NB4 (cell line): ENCODE results near the gene C3AR1.
A peak's percentile ranks its signal among the peaks of the same experiment; 100 is the strongest.

ENCODE experiments used
- DNase-seq: peaks from one replicate; pipeline ENCODE4 v3.0.0; 2010; ENCODE audit warnings: low read depth
- H3K4me3 ChIP-seq: one replicate; pipeline ENCODE4 v1.5.1; 2011; ENCODE audit warnings: mild to moderate bottlenecking, low read depth, low read length, moderate library complexity
- MYC ChIP-seq: IDR thresholded peaks from 2 replicates; pipeline ENCODE4 v1.6.1; 2011; ENCODE audit warnings: low read depth, low read length
- POLR2A ChIP-seq: IDR thresholded peaks from 2 replicates; pipeline ENCODE4 v1.6.1; 2011; ENCODE audit warnings: mild to moderate bottlenecking; ENCODE audit not compliant: insufficient read length; ENCODE audit errors: extremely low read depth
- TF ChIP-seq, protein P1 (sequence below): IDR thresholded peaks from 2 replicates; pipeline ENCODE4 v1.6.1; 2011; ENCODE audit warnings: low read depth, low read length
- TF ChIP-seq, protein P2 (sequence below): IDR thresholded peaks from one replicate; pipeline ENCODE4 v1.5.1; 2012; ENCODE audit warnings: low read depth, low read length

Gene C3AR1

DNA sequence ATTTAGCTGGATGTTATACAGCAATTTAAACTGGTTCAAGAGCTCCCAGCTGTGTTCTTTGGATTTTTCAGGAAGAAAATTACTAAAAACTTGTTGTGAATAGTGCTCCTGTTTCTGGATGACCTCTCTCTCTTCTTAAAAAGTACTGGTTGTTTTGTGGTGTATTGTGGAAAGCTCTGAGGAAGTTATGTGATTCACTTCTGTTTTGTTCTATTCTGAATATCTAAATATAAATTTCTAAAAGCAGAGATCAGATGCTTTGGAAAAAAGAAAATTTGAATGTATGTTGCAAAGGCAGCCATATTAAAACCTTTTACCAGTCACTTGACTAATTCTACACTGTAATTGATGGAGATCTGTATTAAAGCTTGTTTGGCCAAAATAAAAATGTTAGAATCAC, 3.4 kb upstream of the C3AR1 start:
- no peak overlapping the region for H3K4me3 ChIP-seq
- no peak for DNase-seq
- TF ChIP-seq, protein P1, sequence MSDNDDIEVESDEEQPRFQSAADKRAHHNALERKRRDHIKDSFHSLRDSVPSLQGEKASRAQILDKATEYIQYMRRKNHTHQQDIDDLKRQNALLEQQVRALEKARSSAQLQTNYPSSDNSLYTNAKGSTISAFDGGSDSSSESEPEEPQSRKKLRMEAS, result no peak
- TF ChIP-seq POLR2A (no peak), MYC (no peak)
- TF ChIP-seq, protein P2, sequence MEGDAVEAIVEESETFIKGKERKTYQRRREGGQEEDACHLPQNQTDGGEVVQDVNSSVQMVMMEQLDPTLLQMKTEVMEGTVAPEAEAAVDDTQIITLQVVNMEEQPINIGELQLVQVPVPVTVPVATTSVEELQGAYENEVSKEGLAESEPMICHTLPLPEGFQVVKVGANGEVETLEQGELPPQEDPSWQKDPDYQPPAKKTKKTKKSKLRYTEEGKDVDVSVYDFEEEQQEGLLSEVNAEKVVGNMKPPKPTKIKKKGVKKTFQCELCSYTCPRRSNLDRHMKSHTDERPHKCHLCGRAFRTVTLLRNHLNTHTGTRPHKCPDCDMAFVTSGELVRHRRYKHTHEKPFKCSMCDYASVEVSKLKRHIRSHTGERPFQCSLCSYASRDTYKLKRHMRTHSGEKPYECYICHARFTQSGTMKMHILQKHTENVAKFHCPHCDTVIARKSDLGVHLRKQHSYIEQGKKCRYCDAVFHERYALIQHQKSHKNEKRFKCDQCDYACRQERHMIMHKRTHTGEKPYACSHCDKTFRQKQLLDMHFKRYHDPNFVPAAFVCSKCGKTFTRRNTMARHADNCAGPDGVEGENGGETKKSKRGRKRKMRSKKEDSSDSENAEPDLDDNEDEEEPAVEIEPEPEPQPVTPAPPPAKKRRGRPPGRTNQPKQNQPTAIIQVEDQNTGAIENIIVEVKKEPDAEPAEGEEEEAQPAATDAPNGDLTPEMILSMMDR, result no peak

DNA sequence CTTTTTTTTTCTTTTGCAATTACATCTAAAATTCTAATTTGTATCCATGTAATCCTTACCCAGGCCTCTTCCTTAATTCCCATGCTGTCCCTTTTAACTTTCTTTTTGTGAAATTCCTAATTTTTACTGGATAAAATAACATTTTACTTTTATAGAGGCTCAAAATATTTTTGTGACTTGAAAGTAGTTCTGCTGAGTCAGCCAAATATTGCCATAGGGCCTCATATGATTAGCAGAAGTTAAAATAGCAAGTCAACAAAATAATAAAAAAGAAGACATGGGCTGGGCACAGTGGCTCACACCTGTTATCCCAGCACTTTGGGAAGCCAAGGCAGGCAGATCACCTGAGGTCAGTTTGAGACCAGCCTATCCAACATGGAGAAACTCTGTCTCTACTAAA, 2.0 kb downstream of the C3AR1 start:
- TF ChIP-seq, protein P1, result no peak
- TF ChIP-seq POLR2A (no peak), MYC (no peak)
- TF ChIP-seq, protein P2, result no peak
- no peak overlapping the region for H3K4me3 ChIP-seq
- peak; percentile 33 for DNase-seq

DNA sequence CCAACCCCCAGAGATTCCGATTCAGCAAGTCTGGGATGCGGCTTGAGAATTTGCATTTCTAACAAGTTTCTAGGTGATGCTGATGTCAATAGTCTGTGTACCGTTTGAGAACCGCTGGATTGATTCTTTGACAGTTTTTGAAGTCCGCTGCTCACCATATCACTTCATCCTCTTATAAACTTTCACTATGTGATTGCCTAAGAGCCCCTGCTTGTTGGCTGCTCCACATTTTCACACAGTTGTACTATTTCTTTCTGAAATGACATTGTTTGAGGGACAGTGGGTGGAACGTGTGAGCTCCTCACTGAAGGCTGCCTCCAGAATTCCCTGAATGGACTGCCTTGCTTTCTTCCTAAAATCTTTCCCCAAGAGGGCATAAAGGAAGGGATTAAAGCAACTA, 7.7 kb downstream of the C3AR1 start:
- no peak for TF ChIP-seq MYC
- TF ChIP-seq, protein P1, result no peak
- TF ChIP-seq, protein P2, result no peak
- no peak for TF ChIP-seq POLR2A
- H3K4me3 ChIP-seq, result peak overlapping the region; percentile 6
- peak; percentile 50 for DNase-seq

DNA sequence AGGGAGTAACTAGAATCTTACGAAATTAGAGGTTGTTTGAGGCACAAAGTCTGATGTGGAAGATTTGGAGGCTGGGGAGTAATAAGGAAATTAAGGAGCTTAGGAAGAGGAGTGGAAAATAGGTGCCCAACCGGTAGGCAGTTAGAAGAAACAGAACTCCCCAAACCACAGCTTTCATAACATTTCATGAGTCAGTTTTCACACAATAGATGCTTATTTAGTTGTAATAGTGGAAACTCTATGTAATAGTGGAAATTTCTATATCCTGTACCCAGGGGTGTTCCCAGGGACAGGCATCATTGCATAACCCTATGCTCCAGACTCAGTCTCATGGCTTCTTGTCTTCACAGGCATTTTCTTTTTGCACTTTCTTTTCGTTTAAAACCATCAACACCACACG, 8.3 kb downstream of the C3AR1 start:
- no peak for TF ChIP-seq POLR2A
- TF ChIP-seq, protein P1, result 0 out of 2 replicates have a peak, but pooled peaks have one; percentile 2
- DNase-seq, result peak; percentile 88
- peak overlapping the region; percentile 6 for H3K4me3 ChIP-seq

DNA sequence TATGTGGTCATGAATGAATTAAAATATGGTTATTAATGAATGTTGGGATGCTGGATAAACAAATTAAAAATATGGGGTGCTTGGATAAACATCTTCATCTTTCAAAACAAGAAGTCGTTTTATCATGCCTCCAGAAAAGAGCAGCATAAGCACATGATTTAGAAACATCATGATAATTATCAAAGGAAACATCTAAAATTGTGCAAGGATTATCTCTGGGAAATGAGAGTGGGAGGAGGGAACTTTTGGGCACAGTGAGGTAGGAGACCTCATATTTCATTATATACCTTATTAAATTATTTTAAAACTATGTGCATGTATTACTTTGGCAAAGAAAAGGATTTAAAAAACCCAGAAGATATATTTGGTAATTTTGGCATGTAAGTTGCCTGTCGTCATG, 8.9 kb downstream of the C3AR1 start:
- TF ChIP-seq, protein P1, result no peak
- no peak for TF ChIP-seq MYC
- TF ChIP-seq POLR2A, result no peak
- TF ChIP-seq, protein P2, result no peak
- no peak overlapping the region for H3K4me3 ChIP-seq
- DNase-seq, result no peak

DNA sequence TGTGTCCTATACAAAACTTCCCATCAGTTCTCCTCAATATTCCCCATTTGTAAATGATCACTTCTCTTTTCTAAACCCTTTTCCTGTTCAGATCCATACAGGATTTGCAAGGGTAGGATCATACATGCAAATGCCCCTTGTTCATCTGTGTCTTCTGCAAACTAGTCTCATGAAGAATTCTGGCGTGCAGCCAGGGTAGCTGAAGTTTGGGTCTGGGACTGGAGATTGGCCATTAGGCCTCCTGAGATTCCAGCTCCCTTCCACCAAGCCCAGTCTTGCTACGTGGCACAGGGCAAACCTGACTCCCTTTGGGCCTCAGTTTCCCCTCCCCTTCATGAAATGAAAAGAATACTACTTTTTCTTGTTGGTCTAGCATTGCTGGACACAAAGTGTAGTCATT, 11.3 kb downstream of the C3AR1 start:
- H3K4me3 ChIP-seq, result no peak overlapping the region
- DNase-seq, result no peak
- TF ChIP-seq POLR2A (no peak), MYC (no peak)
- TF ChIP-seq, protein P2, result no peak
- TF ChIP-seq, protein P1, result no peak
